ENCODE measurements around the gene LMO1. TPM values are rescaled to one million over a fixed set of nuclear protein-coding genes. Genes with fewer than 3 reads are reported as not detected.

The LMO1 gene
- total and polyA plus RNA-seq, 10 of the 15 experiments (the other 5 are each of a cell fraction or from before 2014, with no cell fraction given), result not detected

DNA sequence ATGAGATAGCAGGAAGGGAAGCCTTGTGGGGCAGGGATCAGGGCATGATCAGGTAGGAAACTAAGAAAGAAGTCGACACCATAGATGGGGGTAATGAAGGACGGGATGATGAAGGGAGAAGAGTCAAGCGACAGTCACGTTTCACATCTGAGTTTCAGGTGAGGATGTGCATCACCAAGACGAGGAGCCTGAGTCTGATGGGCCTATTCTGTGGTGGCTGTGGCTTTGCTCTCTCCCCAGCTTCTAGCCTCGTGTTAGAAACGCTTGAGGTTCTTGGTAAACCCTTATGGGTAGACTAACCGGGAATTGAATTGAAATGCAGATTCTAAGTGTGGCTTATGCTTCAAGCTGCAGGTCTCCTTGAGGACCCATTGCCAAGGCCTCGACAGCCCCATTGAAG lies 45.6 kb upstream of the LMO1 start:
- H3K4me3 ChIP-seq, result no peak overlapping the region
- no peak overlapping the region for H3K4me2 ChIP-seq (ENCODE audit: control insufficient read depth, insufficient read depth)
- no peak overlapping the region for H2AFZ ChIP-seq (ENCODE audit: control insufficient read depth, low read depth, low read length)
- ChIA-PET SMC1A (ENCODE audit: uncharacterized antibody, unreplicated experiment) (no interaction called here), CTCF (no interaction called here), RAD21 (ENCODE audit: unreplicated experiment) (no interaction called here), POLR2A (no interaction called here)
- no TSS peak for BruUV-seq (replicated peaks)
- 14% methylated on average over 9 of the region's 9 CpGs for WGBS (ENCODE audit: insufficient coverage, insufficient replicate concordance, low lambda C conversion rate, missing lambda C conversion rate)
- H3K4me1 ChIP-seq (ENCODE audit: control insufficient read depth, insufficient read depth, low read length), result no peaks in the 10 kb centered on the region
- in situ Hi-C loops (cut with MboI), result no loop called here
- no peak for ATAC-seq
- H3K9me3 ChIP-seq (replicated peaks; ENCODE audit: control insufficient read depth, insufficient read depth, low read length), result no peaks in the 10 kb centered on the region
- no peaks in the 10 kb centered on the region for H3K79me2 ChIP-seq (ENCODE audit: control insufficient read depth, insufficient read depth, low read length)
- H4K20me1 ChIP-seq (ENCODE audit: control insufficient read depth, insufficient read depth), result no peaks in the 10 kb centered on the region
- TF ChIP-seq CBX3 (IDR thresholded peaks at IDR 0.05; ENCODE audit: borderline replicate concordance, low read depth), result no peak
- TF ChIP-seq ZNF384 (IDR thresholded peaks at IDR 0.05; ENCODE audit: borderline replicate concordance, low read depth, low read length), result no peak
- TF ChIP-seq, protein P1, sequence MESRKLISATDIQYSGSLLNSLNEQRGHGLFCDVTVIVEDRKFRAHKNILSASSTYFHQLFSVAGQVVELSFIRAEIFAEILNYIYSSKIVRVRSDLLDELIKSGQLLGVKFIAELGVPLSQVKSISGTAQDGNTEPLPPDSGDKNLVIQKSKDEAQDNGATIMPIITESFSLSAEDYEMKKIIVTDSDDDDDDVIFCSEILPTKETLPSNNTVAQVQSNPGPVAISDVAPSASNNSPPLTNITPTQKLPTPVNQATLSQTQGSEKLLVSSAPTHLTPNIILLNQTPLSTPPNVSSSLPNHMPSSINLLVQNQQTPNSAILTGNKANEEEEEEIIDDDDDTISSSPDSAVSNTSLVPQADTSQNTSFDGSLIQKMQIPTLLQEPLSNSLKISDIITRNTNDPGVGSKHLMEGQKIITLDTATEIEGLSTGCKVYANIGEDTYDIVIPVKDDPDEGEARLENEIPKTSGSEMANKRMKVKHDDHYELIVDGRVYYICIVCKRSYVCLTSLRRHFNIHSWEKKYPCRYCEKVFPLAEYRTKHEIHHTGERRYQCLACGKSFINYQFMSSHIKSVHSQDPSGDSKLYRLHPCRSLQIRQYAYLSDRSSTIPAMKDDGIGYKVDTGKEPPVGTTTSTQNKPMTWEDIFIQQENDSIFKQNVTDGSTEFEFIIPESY (IDR thresholded peaks at IDR 0.05), result no peak
- no peak for TF ChIP-seq NFIC (IDR thresholded peaks at IDR 0.05; ENCODE audit: low read depth, low read length)
- TF ChIP-seq, protein P2, sequence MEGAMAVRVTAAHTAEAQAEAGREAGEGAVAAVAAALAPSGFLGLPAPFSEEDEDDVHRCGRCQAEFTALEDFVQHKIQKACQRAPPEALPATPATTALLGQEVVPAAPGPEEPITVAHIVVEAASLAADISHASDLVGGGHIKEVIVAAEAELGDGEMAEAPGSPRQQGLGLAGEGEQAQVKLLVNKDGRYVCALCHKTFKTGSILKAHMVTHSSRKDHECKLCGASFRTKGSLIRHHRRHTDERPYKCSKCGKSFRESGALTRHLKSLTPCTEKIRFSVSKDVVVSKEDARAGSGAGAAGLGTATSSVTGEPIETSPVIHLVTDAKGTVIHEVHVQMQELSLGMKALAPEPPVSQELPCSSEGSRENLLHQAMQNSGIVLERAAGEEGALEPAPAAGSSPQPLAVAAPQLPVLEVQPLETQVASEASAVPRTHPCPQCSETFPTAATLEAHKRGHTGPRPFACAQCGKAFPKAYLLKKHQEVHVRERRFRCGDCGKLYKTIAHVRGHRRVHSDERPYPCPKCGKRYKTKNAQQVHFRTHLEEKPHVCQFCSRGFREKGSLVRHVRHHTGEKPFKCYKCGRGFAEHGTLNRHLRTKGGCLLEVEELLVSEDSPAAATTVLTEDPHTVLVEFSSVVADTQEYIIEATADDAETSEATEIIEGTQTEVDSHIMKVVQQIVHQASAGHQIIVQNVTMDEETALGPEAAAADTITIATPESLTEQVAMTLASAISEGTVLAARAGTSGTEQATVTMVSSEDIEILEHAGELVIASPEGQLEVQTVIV (IDR thresholded peaks at IDR 0.05; ENCODE audit: borderline replicate concordance, partially characterized antibody), result no peak
- TF ChIP-seq SUPT20H (IDR thresholded peaks at IDR 0.05; ENCODE audit: borderline replicate concordance, control insufficient read depth, low read depth, low read length), result no peak
- no peak for TF ChIP-seq YY1 (IDR thresholded peaks at IDR 0.05; ENCODE audit: low read depth, low read length)
- TF ChIP-seq EZH2 (IDR thresholded peaks at IDR 0.05; ENCODE audit: borderline replicate concordance, control insufficient read depth, low read depth, low read length), result no peak
- no peak for TF ChIP-seq CHD2 (IDR thresholded peaks at IDR 0.05; ENCODE audit: borderline replicate concordance, low read depth, low read length)
- TF ChIP-seq, protein P3, sequence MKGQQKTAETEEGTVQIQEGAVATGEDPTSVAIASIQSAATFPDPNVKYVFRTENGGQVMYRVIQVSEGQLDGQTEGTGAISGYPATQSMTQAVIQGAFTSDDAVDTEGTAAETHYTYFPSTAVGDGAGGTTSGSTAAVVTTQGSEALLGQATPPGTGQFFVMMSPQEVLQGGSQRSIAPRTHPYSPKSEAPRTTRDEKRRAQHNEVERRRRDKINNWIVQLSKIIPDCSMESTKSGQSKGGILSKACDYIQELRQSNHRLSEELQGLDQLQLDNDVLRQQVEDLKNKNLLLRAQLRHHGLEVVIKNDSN (IDR thresholded peaks at IDR 0.05; ENCODE audit: borderline replicate concordance, extremely low read length, insufficient read depth, low read depth, low read length), result no peak
- TF ChIP-seq, protein P4, sequence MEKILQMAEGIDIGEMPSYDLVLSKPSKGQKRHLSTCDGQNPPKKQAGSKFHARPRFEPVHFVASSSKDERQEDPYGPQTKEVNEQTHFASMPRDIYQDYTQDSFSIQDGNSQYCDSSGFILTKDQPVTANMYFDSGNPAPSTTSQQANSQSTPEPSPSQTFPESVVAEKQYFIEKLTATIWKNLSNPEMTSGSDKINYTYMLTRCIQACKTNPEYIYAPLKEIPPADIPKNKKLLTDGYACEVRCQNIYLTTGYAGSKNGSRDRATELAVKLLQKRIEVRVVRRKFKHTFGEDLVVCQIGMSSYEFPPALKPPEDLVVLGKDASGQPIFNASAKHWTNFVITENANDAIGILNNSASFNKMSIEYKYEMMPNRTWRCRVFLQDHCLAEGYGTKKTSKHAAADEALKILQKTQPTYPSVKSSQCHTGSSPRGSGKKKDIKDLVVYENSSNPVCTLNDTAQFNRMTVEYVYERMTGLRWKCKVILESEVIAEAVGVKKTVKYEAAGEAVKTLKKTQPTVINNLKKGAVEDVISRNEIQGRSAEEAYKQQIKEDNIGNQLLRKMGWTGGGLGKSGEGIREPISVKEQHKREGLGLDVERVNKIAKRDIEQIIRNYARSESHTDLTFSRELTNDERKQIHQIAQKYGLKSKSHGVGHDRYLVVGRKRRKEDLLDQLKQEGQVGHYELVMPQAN (conservative IDR thresholded peaks at IDR 0.05), result no peak
- TF ChIP-seq NFYA (IDR thresholded peaks at IDR 0.05; ENCODE audit: borderline replicate concordance, low read depth, low read length), result no peak
- no peak for TF ChIP-seq BCL11A (IDR thresholded peaks at IDR 0.05; ENCODE audit: low read depth, low read length)
- H3K27me3 ChIP-seq (replicated peaks in 1 of 2; ENCODE audit: control insufficient read depth in 2 of 2, insufficient read depth in 2 of 2, low read length in 1 of 2), result no peaks in the 10 kb centered on the region
- intact Hi-C loops (cut with micrococcal nuclease; ENCODE audit: unreplicated experiment), result no loop called here
- no peak for DNase-seq (ENCODE audit: low read depth, low spot score)
- H3K9ac ChIP-seq (ENCODE audit: control insufficient read depth, insufficient read depth, low read length), result no peak overlapping the region
- FAIRE-seq, result no peak
- no peak overlapping the region for H3K27ac ChIP-seq (ENCODE audit: control insufficient read depth, insufficient read depth)
- H3K36me3 ChIP-seq (ENCODE audit: control insufficient read depth in 2 of 2, insufficient read depth in 2 of 2, low read length in 1 of 2), result no peaks in the 10 kb centered on the region

All from GM12878 (cell line).